ENCODE results near the gene ANKH. TPM values are rescaled to one million over a fixed set of nuclear protein-coding genes. Genes with fewer than 3 reads are reported as not detected.

The ANKH gene
- total RNA-seq, 4 donors from 2014 or later, result 18.1 to 44.5 (median 30.5) TPM

DNA sequence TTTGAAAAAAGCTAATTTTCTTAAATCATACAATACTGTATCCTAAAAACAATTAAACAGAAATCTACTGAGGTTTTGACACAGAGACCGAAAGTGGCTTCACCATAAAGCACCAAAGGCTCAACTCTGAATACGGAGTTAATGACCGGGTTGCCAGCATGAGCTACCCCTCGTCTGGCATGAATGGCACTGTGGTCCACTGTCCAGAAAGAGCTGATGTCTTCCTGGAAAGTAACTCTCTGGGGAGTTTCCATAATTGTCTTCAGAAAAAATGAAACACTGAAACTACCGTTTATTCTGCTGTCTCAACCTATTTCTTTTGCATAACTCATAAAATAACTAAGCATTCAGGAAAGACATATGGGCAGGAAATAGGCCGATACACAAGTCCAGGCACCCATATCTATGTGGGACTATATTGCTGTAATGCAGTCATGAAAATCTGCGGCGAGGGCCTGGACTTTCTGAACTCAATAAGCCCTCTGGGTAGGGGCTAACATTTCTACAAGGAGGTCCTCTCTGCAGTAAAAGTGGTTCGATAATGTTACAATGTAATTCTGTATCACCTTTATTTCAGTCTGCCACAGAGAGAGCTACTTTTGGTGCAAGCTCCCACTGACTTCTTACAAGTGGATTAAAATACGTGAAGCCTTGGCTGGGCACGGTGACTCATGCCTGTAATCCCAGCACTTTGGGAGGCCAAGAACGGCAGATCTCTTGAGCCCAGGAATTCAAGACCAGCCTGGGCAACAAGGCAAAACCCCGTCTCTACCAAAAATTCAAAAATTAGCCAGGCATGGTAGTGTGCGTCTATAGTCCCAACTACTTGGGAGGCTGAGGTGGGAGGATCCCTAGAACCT lies 52.4 kb downstream of the ANKH start:
- no peak for TF ChIP-seq CTCF (IDR thresholded peaks at IDR 0.05; ENCODE audit: low read depth)

GRCh38 chr5:14816999-14817761 lies 54.4 kb downstream of the ANKH start:
- no peak for TF ChIP-seq CTCF (IDR thresholded peaks at IDR 0.05; ENCODE audit: low read depth)

GRCh38 chr5:14816374-14816998 lies 55.1 kb downstream of the ANKH start:
- TF ChIP-seq CTCF (IDR thresholded peaks at IDR 0.05; ENCODE audit: low read depth), result no peak

- TF ChIP-seq CTCF (IDR thresholded peaks at IDR 0.05; ENCODE audit: low read depth), result no peak
These were observed 57.8 kb downstream of the ANKH start for GRCh38 chr5:14813747-14814146.

DNA sequence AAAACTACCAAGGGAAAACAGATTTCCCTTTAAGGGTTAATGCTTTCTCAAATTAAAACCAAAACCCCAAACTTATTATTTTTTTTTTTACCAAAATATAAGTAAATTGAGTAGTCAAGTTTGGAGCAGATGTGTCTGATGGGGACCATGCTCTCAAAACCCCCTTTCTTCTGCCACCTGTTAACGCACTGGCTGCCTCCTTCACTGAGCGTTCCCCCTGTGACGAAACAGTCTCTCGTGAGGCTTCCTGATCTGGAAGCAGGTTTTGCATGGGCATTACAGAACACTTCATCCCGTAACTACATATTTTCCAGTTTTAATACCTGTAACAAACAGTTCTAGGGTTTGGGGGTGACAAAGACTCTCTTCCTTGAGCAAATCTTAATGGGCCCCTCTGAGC lies 59.4 kb downstream of the ANKH start:
- TF ChIP-seq CTCF (IDR thresholded peaks at IDR 0.05; ENCODE audit: low read depth), result no peak

DNA sequence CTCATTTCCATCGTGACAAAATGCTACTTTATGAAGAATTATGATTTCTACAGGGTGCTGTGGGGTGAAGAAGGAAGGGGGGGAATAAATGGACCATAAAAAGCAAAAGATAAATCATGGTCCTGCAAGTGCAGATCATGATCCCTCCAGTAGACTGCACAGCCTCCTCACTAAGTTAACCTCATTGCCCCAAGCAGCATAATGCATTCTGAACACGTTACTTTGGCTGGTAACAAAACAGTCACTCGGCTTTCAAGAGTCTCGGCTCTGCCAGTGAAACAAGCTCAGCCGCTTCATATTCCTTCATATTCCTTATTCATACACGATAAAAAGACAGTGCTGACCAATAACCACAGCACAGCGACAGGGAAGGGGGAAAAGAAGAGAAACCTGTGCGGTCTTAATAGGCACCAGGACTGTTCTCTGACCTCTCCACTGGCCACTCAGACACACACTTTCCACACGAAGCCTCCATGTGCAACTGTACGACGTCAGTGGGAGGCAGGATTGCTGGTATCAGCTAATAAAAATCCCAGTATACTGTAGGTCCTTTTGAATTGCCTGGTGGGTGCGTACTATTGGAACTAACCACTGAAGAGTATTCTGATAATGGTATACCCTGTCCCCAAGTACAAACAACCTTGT lies 60.5 kb downstream of the ANKH start:
- TF ChIP-seq CTCF (IDR thresholded peaks at IDR 0.05; ENCODE audit: low read depth), result no peak
